ENCODE measurements around the gene CD52.

CD52 gene

GRCh38 chr1:26353976-26354820, 36.4 kb downstream of the CD52 start, which contains the start of gene CRYBG2:
Gene CRYBG2 (minus strand): TSS chr1:26354130. CDS start chr1:26346657, 7,473 bp downstream.
- DNase-seq (ENCODE audit: low read depth, low spot score): no peak

- no peak for DNase-seq (ENCODE audit: low read depth, low spot score)
These were observed 37.2 kb downstream of the CD52 start for GRCh38 chr1:26354972-26355371.

GRCh38 chr1:26356106-26356505, 38.3 kb downstream of the CD52 start:
- no peak for DNase-seq (ENCODE audit: low read depth, low spot score)

- DNase-seq (ENCODE audit: low read depth, low spot score): no peak
These were observed 39.4 kb downstream of the CD52 start for GRCh38 chr1:26357121-26357602.

- no peak for DNase-seq (ENCODE audit: low read depth, low spot score)
These were observed 40.9 kb downstream of the CD52 start for GRCh38 chr1:26358411-26359384.

GRCh38 chr1:26359981-26360806, 42.4 kb downstream of the CD52 start:
- DNase-seq (ENCODE audit: low read depth, low spot score): no peak

- DNase-seq (ENCODE audit: low read depth, low spot score): no peak
These were observed 43.2 kb downstream of the CD52 start for GRCh38 chr1:26360807-26361604.

- DNase-seq (ENCODE audit: low read depth, low spot score): no peak
These were observed 43.9 kb downstream of the CD52 start for GRCh38 chr1:26361605-26362122.

GRCh38 chr1:26362331-26362730, 44.6 kb downstream of the CD52 start:
- DNase-seq (ENCODE audit: low read depth, low spot score): no peak

GRCh38 chr1:26363549-26364448, 46.0 kb downstream of the CD52 start:
- no peak for DNase-seq (ENCODE audit: low read depth, low spot score)

- no peak for DNase-seq (ENCODE audit: low read depth, low spot score)
These were observed 47.2 kb downstream of the CD52 start for GRCh38 chr1:26364956-26365355.

- no peak for DNase-seq (ENCODE audit: low read depth, low spot score)
These were observed 49.7 kb downstream of the CD52 start for GRCh38 chr1:26367441-26367840.

- no peak for DNase-seq (ENCODE audit: low read depth, low spot score)
These were observed 50.2 kb downstream of the CD52 start for GRCh38 chr1:26368006-26368405.

GRCh38 chr1:26368486-26368885, 50.7 kb downstream of the CD52 start:
- no peak for DNase-seq (ENCODE audit: low read depth, low spot score)

All from brain pericyte (primary cell).